SK-N-SH (cell line): ENCODE data around the gene IL6R. TPM values are rescaled to one million over a fixed set of nuclear protein-coding genes. Genes with fewer than 3 reads are reported as not detected.

Experiments
- CTCF ChIA-PET: fragments of 300-600, 350-600 bp; formaldehyde crosslinking; extraction: SDS; loops from one replicate; lab custom pipeline; 2021; lab: Yijun Ruan, JAX
- POLR2A ChIA-PET: fragments of 350-600 bp; sonication (Branson Sonifier 250); formaldehyde crosslinking; extraction: SDS; loops from one replicate; lab custom pipeline; 2020; ENCODE audit warnings: antibody characterized with exemption, inconsistent platforms; lab: Yijun Ruan, JAX
- DNase-seq: peaks from one replicate; pipeline ENCODE4 v3.0.0; 2012
- H2AFZ ChIP-seq: fragments of 200-600 bp; sonication (generic); 2 replicates; pipeline ENCODE4 v1.8.1; 2016; ENCODE audit warnings: antibody characterized with exemption, mild to moderate bottlenecking, low read depth
- H3F3A ChIP-seq: fragments of 200-600 bp; sonication (generic); replicated peaks from 2 replicates; pipeline ENCODE3; 2016; ENCODE audit warnings: antibody characterized with exemption, mild to moderate bottlenecking; ENCODE audit not compliant: insufficient read depth
- H3K27ac ChIP-seq, 2 experiments: fragments of 200-500 bp in 1 of 2; fragments of 200-600 bp in 1 of 2; sonication (Bioruptor generic) in 1 of 2; sonication (generic), shearing (Covaris generic) in 1 of 2; 2 replicates each; pipeline versions ENCODE4 v1.5.1 to v1.6.1; 2014 to 2016; ENCODE audit warnings: low read depth in 2 of 2, inconsistent platforms in 1 of 2, low read length in 1 of 2, mild to moderate bottlenecking in 1 of 2, mixed read lengths in 1 of 2
- H3K27me3 ChIP-seq: fragments of 200-600 bp; sonication (generic), shearing (Covaris generic); 2 replicates; pipeline ENCODE4 v1.6.1; 2016; ENCODE audit warnings: mixed run types; ENCODE audit not compliant: insufficient read depth
- H3K36me3 ChIP-seq, 2 experiments: fragments of 200-500 bp in 1 of 2; fragments of 200-600 bp in 1 of 2; sonication (Bioruptor generic) in 1 of 2; sonication (generic) in 1 of 2; replicated peaks in 1 of 2; 2 replicates each; pipeline versions ENCODE3 to v1.5.1; 2014 to 2016; ENCODE audit warnings: low read length in 1 of 2, mild to moderate bottlenecking in 1 of 2; ENCODE audit not compliant: insufficient read depth in 2 of 2, control insufficient read depth in 1 of 2
- H3K4me1 ChIP-seq, 2 experiments: fragments of 200-500 bp in 1 of 2; fragments of 200-600 bp in 1 of 2; sonication (Bioruptor generic) in 1 of 2; sonication (generic), shearing (Covaris generic) in 1 of 2; 2 replicates each; pipeline versions ENCODE4 v1.5.1 to v1.6.1; 2014 to 2016; ENCODE audit warnings: low read depth in 1 of 2, low read length in 1 of 2, mixed run types in 1 of 2; ENCODE audit not compliant: insufficient read depth in 2 of 2, control insufficient read depth in 1 of 2
- H3K4me2 ChIP-seq: fragments of 200-600 bp; sonication (generic), shearing (Covaris generic); 2 replicates; pipeline ENCODE4 v1.6.1; 2017; ENCODE audit warnings: mixed run types
- H3K4me3 ChIP-seq, 2 experiments: fragments of 200-500 bp in 1 of 2; fragments of 200-600 bp in 1 of 2; sonication (Bioruptor generic) in 1 of 2; sonication (generic), shearing (Covaris generic) in 1 of 2; 2 replicates each; pipeline versions ENCODE4 v1.5.1 to v1.8.1; 2014 to 2016; ENCODE audit warnings: low read depth in 2 of 2, inconsistent platforms in 1 of 2, low read length in 1 of 2, mild to moderate bottlenecking in 1 of 2, mixed read lengths in 1 of 2, moderate library complexity in 1 of 2
- H3K79me2 ChIP-seq: fragments of 200-600 bp; sonication (generic); 2 replicates; pipeline ENCODE4 v1.8.1; 2017; ENCODE audit warnings: mild to moderate bottlenecking; ENCODE audit not compliant: insufficient read depth
- H3K9ac ChIP-seq: fragments of 200-600 bp; sonication (generic); 2 replicates; pipeline ENCODE4 v1.6.1; 2017; ENCODE audit warnings: mixed run types
- H3K9me2 ChIP-seq: fragments of 200-600 bp; sonication (generic); 2 replicates; pipeline ENCODE4 v1.6.1; 2017; ENCODE audit warnings: mixed run types
- H3K9me3 ChIP-seq: fragments of 200-600 bp; sonication (generic); 2 replicates; pipeline ENCODE4 v1.6.1; 2017; ENCODE audit warnings: mixed run types, mild to moderate bottlenecking, moderate library complexity
- H4K20me1 ChIP-seq: fragments of 200-600 bp; sonication (generic); 2 replicates; pipeline ENCODE4 v1.6.1; 2017; ENCODE audit warnings: mild to moderate bottlenecking, mixed run types; ENCODE audit not compliant: insufficient read depth
- CTCF ChIP-seq: fragments of 200-600 bp; sonication (generic); IDR thresholded peaks from 2 replicates; pipeline ENCODE4 v1.6.1; 2017; ENCODE audit warnings: antibody characterized with exemption, mild to moderate bottlenecking, moderate library complexity
- EP300 ChIP-seq, 2 experiments: IDR thresholded peaks; 2 replicates each; pipeline versions ENCODE4 v1.4.0 to v1.6.1; 2012; ENCODE audit warnings: borderline replicate concordance in 1 of 2, low read depth in 1 of 2, low read length in 1 of 2
- FOXJ3 ChIP-seq: sonication (generic); formaldehyde crosslinking; IDR thresholded peaks from 2 replicates; pipeline ENCODE4 v1.5.1; 2020; ENCODE audit warnings: mild to moderate bottlenecking, missing genetic modification reagents
- FOXM1 ChIP-seq: IDR thresholded peaks from 2 replicates; pipeline ENCODE4 v1.4.0; 2012; ENCODE audit warnings: low read depth, mild to moderate bottlenecking
- GABPA ChIP-seq: IDR thresholded peaks from 2 replicates; pipeline ENCODE4 v1.4.0; 2012; ENCODE audit warnings: low read depth, mild to moderate bottlenecking
- GATA2 ChIP-seq: sonication (generic); formaldehyde crosslinking; IDR thresholded peaks from 2 replicates; pipeline ENCODE4 v1.5.0; 2020; ENCODE audit warnings: mild to moderate bottlenecking, missing genetic modification reagents
- IRF3 ChIP-seq: fragments of 150-350 bp; IDR thresholded peaks from 2 replicates; pipeline ENCODE4 v1.6.1; 2016; ENCODE audit warnings: mild to moderate bottlenecking, low read depth, low read length
- JUND ChIP-seq: IDR thresholded peaks from 2 replicates; pipeline ENCODE4 v1.4.0; 2012
- MAX ChIP-seq: IDR thresholded peaks from 2 replicates; pipeline ENCODE4 v1.4.0; 2012; ENCODE audit warnings: low read depth
- NFIC ChIP-seq: IDR thresholded peaks from 2 replicates; pipeline ENCODE4 v1.4.0; 2012; ENCODE audit warnings: borderline replicate concordance
- NRF1 ChIP-seq: IDR thresholded peaks from 2 replicates; pipeline ENCODE4 v1.6.1; 2012; ENCODE audit warnings: low read depth, mild to moderate bottlenecking, low read length
- POLR2AphosphoS5 ChIP-seq: IDR thresholded peaks from 2 replicates; pipeline ENCODE4 v1.6.1; 2012; ENCODE audit warnings: low read depth, low read length
- RAD21 ChIP-seq: IDR thresholded peaks from 2 replicates; pipeline ENCODE4 v1.6.1; 2012; ENCODE audit warnings: mild to moderate bottlenecking, low read length
- RCOR1 ChIP-seq: fragments of 150-350 bp; IDR thresholded peaks from 2 replicates; pipeline ENCODE4 v1.6.1; 2017; ENCODE audit warnings: antibody characterized with exemption, low read length
- REST ChIP-seq: IDR thresholded peaks from 2 replicates; pipeline ENCODE4 v1.6.1; 2012; ENCODE audit warnings: mild to moderate bottlenecking, low read depth, low read length, moderate library complexity
- USF2 ChIP-seq: fragments of 150-350 bp; IDR thresholded peaks from 2 replicates; pipeline ENCODE4 v1.6.1; 2017; ENCODE audit warnings: antibody characterized with exemption, low read length, low read depth, borderline replicate concordance
- YY1 ChIP-seq: IDR thresholded peaks from 2 replicates; pipeline ENCODE4 v1.4.0; 2012; ENCODE audit warnings: low read depth, mild to moderate bottlenecking
- WGBS: methylation state at CpG from one replicate; pipeline ENCODE4 v1.1.6; 2017; ENCODE audit warnings: low lambda C conversion rate; 5-methylcytosine and 5-hydroxymethylcytosine counted together
- polyA plus RNA-seq, 3 experiments: library from polyadenylated mRNA; depleted of rRNA; stranded (reverse); fragments of >200 nt; gene quantifications; 2 replicates each; pipeline ENCODE4 v1.2.3, GENCODE V29; 2012

The IL6R gene
- polyA plus RNA-seq, 1 of the 3 experiments (the other 2 are of a cell fraction), result 2.8 TPM

- Histone ChIP-seq H3K79me2 (no peaks in the 10 kb centered on the region), H4K20me1 (no peaks in the 10 kb centered on the region), H3K4me2 (no peak overlapping the region), H3K4me3 (no peak overlapping the region), H3K36me3 (no peaks in the 10 kb centered on the region), H3F3A (no peaks in the 10 kb centered on the region), H3K4me1 (peaks cover 0 to 4% of the 10 kb centered on the region in 2 experiments; a peak in 1 of 4 replicates), H2AFZ (no peak overlapping the region), H3K9me3 (no peaks in the 10 kb centered on the region), H3K27ac (no peak overlapping the region), H3K27me3 (no peaks in the 10 kb centered on the region), H3K9me2 (no peaks in the 10 kb centered on the region), H3K9ac (no peak overlapping the region)
- ChIA-PET CTCF (interaction anchor here (1.4 to 3.5 kb wide), 2 partner anchors 10 to 77 kb away, joined by 5 to 25 read pairs; no protein-coding TSS in a partner anchor), POLR2A (no interaction called here)
- no peak for TF ChIP-seq EP300 (IDR thresholded peaks at IDR 0.05; ENCODE audit: borderline replicate concordance in 1 of 2, low read depth in 1 of 2, low read length in 1 of 2)
- no peak for TF ChIP-seq RCOR1
- no peak for TF ChIP-seq YY1
- TF ChIP-seq CTCF, result no peak
- no peak for TF ChIP-seq JUND
- no peak for TF ChIP-seq NRF1
- no peak for TF ChIP-seq USF2
- TF ChIP-seq MAX, result no peak
- no peak for TF ChIP-seq IRF3
- TF ChIP-seq RAD21, result no peak
- no peak for TF ChIP-seq POLR2AphosphoS5
- no peak for TF ChIP-seq GABPA
- no peak for TF ChIP-seq NFIC
- TF ChIP-seq FOXM1, result no peak
- no peak for TF ChIP-seq REST
- TF ChIP-seq FOXJ3 (CRISPR knock-in tag), result no peak
- no peak for TF ChIP-seq GATA2 (CRISPR knock-in tag)
- DNase-seq, result no peak
- WGBS, result 86% methylated on average over 7 of the region's 10 CpGs
Measured at GRCh38 chr1:154469844-154470560, 64.9 kb downstream of the IL6R start.
